Measurements from ENCODE around the gene C1GALT1. TPM values are rescaled to one million over a fixed set of nuclear protein-coding genes. Genes with fewer than 3 reads are reported as not detected.

Gene C1GALT1
- total RNA-seq, 4 donors from 2014 or later, result 17.6 to 38.3 (median 30.8) TPM

- DNase-seq (ENCODE audit: low spot score), result no peak
- ATAC-seq (ENCODE audit: low FRiP score), result no peak
- no peak for TF ChIP-seq CTCF (IDR thresholded peaks at IDR 0.05)
Measured at GRCh38 chr7:7264306-7265040, 82.1 kb downstream of the C1GALT1 start.

- no peak for TF ChIP-seq CTCF (IDR thresholded peaks at IDR 0.05)
- ATAC-seq (ENCODE audit: low FRiP score), result no peak
- no peak for DNase-seq (ENCODE audit: low spot score)
Measured at GRCh38 chr7:7265081-7266075, 83.0 kb downstream of the C1GALT1 start.

GRCh38 chr7:7266257-7266881 is 84.0 kb downstream of the C1GALT1 start:
- ATAC-seq (ENCODE audit: low FRiP score) (no peak), DNase-seq (ENCODE audit: low spot score) (no peak)
- no peak for TF ChIP-seq CTCF (IDR thresholded peaks at IDR 0.05)

GRCh38 chr7:7271094-7271874 is 88.9 kb downstream of the C1GALT1 start:
- ATAC-seq (ENCODE audit: low FRiP score) (no peak), DNase-seq (ENCODE audit: low spot score) (no peak)
- no peak for TF ChIP-seq CTCF (IDR thresholded peaks at IDR 0.05)

GRCh38 chr7:7272294-7272693 is 90.0 kb downstream of the C1GALT1 start:
- DNase-seq (ENCODE audit: low spot score) (no peak), ATAC-seq (ENCODE audit: low FRiP score) (no peak)
- no peak for TF ChIP-seq CTCF (IDR thresholded peaks at IDR 0.05)

- ATAC-seq (ENCODE audit: low FRiP score) (no peak), DNase-seq (ENCODE audit: low spot score) (no peak)
- no peak for TF ChIP-seq CTCF (IDR thresholded peaks at IDR 0.05)
Measured at GRCh38 chr7:7274782-7275181, 92.4 kb downstream of the C1GALT1 start.
